HPDE6-E6E7 (cell line): ENCODE results near the gene TMEM87A.
"Not testable (repeated sequence)": the region's sequence is repeated elsewhere in the genome, so short reads cannot be mapped to it uniquely, and the experiment has no call there.

Source experiments
- DNase-seq: peaks from one replicate; pipeline ENCODE4 v3.0.0; 2011; ENCODE audit warnings: missing footprints; ENCODE audit errors: extremely low spot score

TMEM87A gene, protein sequence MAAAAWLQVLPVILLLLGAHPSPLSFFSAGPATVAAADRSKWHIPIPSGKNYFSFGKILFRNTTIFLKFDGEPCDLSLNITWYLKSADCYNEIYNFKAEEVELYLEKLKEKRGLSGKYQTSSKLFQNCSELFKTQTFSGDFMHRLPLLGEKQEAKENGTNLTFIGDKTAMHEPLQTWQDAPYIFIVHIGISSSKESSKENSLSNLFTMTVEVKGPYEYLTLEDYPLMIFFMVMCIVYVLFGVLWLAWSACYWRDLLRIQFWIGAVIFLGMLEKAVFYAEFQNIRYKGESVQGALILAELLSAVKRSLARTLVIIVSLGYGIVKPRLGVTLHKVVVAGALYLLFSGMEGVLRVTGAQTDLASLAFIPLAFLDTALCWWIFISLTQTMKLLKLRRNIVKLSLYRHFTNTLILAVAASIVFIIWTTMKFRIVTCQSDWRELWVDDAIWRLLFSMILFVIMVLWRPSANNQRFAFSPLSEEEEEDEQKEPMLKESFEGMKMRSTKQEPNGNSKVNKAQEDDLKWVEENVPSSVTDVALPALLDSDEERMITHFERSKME

GRCh38 chr15:42272939-42273899, at the start of gene TMEM87A, which contains the start of gene GANC:
Gene TMEM87A, minus strand, starts transcription at chr15:42273433. Its CDS starts 35 bp downstream, at chr15:42273398.
Gene GANC, plus strand, starts transcription at chr15:42273201. Its CDS starts 1,281 bp downstream, at chr15:42274482.
- DNase-seq = peak; percentile 94

GRCh38 chr15:42319206-42319605, 46.0 kb upstream of the TMEM87A start:
- no peak for DNase-seq

DNA sequence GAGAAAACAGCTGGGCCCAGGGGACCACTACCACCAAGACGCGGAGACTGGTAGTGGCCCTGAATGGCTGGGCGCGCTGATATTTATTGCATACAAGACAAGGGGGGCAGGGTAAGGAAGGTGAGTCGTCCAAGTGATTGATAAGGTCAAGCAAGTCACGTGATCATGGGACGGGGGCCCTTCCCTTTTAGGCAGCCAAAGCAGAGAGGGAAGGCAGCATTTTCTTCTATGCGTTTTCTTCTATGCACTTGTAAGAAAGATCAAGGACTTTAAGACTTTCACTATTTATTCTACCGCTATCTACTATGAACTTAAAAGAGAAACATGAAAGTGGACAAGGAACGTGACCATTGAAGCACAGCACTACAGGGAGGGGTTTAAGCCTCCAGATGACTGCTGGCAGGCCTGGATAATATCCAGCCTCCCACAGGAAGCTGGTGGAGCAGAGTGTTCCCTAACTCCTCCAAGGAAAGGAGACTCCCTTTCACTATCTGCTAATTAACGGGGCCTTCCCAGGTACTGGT, 43.1 kb upstream of the TMEM87A start:
- not testable (repeated sequence) for DNase-seq

DNA sequence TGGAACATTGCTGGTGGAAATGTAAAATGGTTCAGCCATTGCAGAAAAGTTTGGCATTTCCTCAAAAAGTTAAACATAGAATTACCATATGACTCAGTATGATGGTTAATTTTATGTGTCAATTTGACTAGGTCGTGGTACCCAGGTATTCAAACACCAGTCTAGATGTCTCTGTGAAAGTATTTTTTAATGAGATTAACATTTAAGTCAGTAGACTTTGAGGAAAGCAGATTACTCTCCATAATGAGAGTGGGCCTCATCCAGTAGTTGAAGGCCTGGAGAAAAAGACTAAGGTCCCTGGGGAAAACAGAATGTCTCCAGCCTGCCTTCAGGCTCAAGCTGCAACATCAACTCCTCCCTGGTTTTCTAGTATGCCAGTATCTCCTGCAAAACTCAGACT, 42.3 kb upstream of the TMEM87A start:
- no peak for DNase-seq

- DNase-seq = no peak
Measured at GRCh38 chr15:42314818-42315217, 41.6 kb upstream of the TMEM87A start.

DNA sequence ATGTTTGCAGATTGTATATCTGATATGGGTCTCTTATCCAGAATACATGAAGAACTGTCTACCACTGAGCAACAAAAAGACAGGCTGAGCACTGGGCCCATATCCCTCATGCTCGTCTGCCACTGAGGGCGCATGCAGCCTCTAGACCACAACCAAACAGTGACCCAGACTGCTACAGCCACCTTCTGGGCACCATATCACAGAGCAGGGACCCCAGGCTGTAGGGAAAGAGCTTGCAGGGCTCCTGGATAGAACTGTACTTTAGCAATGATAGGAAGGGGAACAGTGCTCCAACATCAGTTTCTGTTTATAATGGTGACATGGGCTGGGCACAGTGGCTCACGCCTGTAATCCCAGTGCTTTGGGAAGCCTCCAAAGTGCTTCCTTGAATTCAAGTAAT, 40.2 kb upstream of the TMEM87A start:
- no peak for DNase-seq

DNA sequence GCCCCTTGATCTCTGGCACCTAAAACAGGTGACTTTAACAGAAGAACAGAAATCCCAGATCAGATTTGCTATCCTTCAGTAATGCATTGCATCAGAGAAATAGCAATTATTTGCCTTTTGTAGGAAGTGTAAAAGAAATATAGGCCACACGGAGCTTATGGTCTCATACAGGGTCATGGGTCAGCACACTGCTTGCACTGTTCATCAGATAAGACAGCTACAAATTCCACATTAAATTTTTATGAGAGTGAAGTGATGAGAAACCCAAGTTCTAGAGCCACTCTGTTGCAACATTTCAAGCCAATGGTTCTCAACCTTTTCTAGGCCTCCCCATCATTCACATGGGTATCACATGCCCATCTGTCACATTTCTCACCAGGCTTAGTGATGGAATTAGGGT, 33.4 kb upstream of the TMEM87A start:
- no peak for DNase-seq

DNA sequence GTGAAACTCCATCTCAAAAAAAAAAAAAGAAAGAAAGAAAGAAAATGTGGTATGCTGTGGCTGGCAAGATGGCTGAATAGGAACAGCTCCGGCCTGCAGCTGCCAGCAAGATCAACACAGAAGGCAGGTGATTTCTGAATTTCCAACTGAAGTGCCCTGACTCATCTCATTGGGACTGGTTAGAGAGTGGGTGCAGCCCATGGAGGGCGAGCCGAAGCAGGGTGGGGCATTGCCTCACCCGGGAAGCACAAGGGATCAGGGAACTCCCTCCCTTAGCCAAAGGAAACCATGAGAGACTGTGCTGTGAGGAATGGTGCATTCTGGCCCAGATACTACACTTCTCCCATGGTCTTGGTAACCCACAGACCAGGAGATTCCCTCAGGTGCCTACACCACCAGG, 27.8 kb upstream of the TMEM87A start:
- DNase-seq = not testable (repeated sequence)

DNA sequence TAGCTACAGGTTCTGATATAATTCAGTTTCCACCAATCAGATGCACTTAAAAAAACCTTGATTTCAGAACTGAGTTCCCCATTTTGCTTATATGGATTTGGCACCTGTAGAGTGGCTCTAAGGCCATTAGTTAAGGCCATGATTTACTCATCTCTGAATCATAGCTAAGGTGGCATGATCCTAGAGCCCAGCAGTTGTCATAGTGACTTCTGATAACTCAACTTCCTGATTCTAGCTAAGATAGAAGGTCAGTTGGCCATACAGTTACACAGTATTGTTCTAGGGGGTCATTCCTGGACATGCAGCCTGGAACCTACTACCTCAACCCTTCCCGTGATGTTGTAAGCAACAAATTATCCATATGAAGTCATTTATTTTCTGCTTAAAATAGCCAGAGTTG, 15.9 kb upstream of the TMEM87A start:
- no peak for DNase-seq

- DNase-seq = no peak
Measured at GRCh38 chr15:42287931-42288330, 14.7 kb upstream of the TMEM87A start.

GRCh38 chr15:42286445-42287029, 13.3 kb upstream of the TMEM87A start:
- DNase-seq = no peak

- no peak for DNase-seq
Measured at GRCh38 chr15:42285034-42285433, 11.8 kb upstream of the TMEM87A start.

DNA sequence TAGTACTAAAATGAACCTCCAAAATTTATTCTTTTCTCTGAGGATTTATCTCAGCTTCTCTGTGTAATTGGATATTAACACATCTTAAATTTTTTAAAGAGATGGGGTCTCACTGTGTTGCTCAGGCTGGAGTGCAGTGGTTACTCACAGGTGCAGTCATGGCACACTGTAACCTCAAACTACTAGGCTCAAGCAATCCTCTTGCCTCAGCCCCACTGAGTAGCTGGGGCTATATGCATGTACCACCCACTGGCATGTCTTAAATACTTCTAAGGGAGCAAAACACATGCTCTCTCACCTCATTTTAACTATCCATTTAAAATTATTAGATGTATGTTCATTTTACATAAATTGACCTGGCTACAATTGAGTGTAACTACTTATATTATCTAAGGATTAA, 11.3 kb upstream of the TMEM87A start:
- no peak for DNase-seq

DNA sequence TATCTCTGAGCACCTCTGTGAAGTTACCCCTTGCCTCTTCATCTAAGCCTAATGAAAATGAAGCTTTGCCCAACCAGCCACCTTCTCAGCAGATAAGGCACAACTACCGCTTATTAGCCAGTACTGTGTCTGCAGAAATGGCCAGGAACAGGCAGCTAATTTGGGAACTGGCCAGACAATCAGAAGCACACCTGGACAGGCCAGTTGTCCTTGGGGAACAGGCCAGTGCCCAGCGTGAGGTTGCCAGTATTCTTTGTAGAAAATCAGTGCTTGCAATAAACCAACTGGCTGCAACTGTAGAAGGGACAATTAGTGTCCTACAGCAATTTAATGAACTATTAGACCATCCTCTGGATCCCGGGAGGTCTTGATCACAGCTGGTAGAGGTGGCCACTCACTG, 10.4 kb upstream of the TMEM87A start:
- no peak for DNase-seq

- no peak for DNase-seq
Measured at GRCh38 chr15:42282926-42283325, 9.7 kb upstream of the TMEM87A start.

DNA sequence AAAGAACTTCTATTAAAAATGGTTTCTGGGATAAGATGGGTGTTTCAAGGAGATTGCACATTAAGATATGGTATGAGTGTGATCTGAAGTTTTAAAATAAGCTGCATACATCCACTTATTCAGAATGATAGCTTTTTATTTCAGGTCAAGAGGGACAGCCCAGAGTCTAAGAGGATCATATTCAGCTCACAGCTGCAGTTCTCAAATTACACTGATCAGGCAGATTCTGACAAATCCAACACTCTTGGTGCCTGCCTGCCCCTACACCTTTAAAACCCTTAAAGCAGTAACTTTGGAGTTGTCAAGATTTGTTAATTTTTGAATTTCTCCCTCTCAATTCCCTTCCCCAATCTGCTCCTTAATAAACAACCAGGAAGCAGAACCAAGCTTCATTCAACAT, 9.1 kb upstream of the TMEM87A start:
- DNase-seq = no peak

DNA sequence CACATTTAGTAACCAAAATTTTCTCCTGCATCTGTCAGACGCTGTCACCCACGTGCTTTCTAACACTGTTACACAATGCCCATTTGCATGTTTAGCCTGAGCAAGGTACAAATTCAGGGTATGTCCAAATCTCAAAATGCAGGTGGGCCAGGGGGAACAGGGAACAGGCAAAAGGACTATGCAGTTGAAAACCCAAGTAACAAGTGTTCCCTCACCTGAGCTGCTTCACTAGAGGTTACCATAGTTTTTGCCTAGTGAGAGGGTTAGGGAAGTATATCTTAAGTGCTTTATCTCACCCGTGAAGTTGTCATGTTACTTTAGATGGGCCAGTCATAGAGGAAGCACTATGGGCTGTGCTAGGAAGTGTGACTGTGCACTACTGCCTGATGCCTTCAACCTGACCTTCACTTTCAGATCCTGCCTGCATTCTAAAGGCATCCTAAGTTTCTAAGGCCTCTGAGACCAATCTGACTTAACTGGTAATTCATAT, 6.0 kb upstream of the TMEM87A start:
- no peak for DNase-seq

GRCh38 chr15:42276762-42277161, 3.5 kb upstream of the TMEM87A start:
- no peak for DNase-seq

GRCh38 chr15:42275780-42276391, 2.7 kb upstream of the TMEM87A start:
- no peak for DNase-seq

GRCh38 chr15:42274702-42274989, 1.4 kb upstream of the TMEM87A start:
- DNase-seq = no peak
